Stimulated activated CD8-positive, alpha-beta memory T cell treated with anti-CD3 and anti-CD28 coated beads, Interleukin-15, amount 100 ng/mL, for 24 hours (primary cell): Measurements from ENCODE around the gene ZNF487.
"Not testable (repeated sequence)": the region's sequence is repeated elsewhere in the genome, so short reads cannot be mapped to it uniquely, and the experiment has no call there.

Experiments
- DNase-seq: peaks from one replicate; pipeline ENCODE4 v3.0.0-alpha.2; 2020; ENCODE audit warnings: low read depth

The ZNF487 gene

GRCh38 chr10:43404704-43405084 lies 32.2 kb upstream of the ZNF487 start:
- DNase-seq, result no peak

- DNase-seq, result peak; percentile 28
Observed at GRCh38 chr10:43407148-43407575, 29.7 kb upstream of the ZNF487 start.

GRCh38 chr10:43407576-43408330 lies 29.2 kb upstream of the ZNF487 start:
- DNase-seq, result peak; percentile 79

- no peak for DNase-seq
Observed at GRCh38 chr10:43408331-43408709, 28.6 kb upstream of the ZNF487 start.

GRCh38 chr10:43408710-43409384 lies 28.1 kb upstream of the ZNF487 start, which contains the start of gene HNRNPF:
Gene HNRNPF, minus strand, starts transcription at chr10:43409186. Its CDS starts 21,302 bp downstream, at chr10:43387884.
- DNase-seq, result peak; percentile 87

GRCh38 chr10:43409385-43410109 lies 27.4 kb upstream of the ZNF487 start:
- DNase-seq, result no peak

- no peak for DNase-seq
Observed at GRCh38 chr10:43410345-43410744, 26.6 kb upstream of the ZNF487 start.

- DNase-seq, result no peak
Observed at GRCh38 chr10:43411536-43411935, 25.4 kb upstream of the ZNF487 start.

GRCh38 chr10:43415544-43415943 lies 21.4 kb upstream of the ZNF487 start:
- no peak for DNase-seq

- DNase-seq, result no peak
Observed at GRCh38 chr10:43417950-43418768, 18.8 kb upstream of the ZNF487 start.

- no peak for DNase-seq
Observed at GRCh38 chr10:43419997-43420368, 16.9 kb upstream of the ZNF487 start.

GRCh38 chr10:43420369-43421200 lies 16.3 kb upstream of the ZNF487 start:
- peak; percentile 66 for DNase-seq

- no peak for DNase-seq
Observed at GRCh38 chr10:43421201-43421507, 15.8 kb upstream of the ZNF487 start.

- no peak for DNase-seq
Observed at GRCh38 chr10:43421519-43421918, 15.4 kb upstream of the ZNF487 start.

GRCh38 chr10:43421944-43422343 lies 15.0 kb upstream of the ZNF487 start:
- not testable (repeated sequence) for DNase-seq

- no peak for DNase-seq
Observed at GRCh38 chr10:43424416-43424815, 12.5 kb upstream of the ZNF487 start.

- not testable (repeated sequence) for DNase-seq
Observed at GRCh38 chr10:43426476-43426875, 10.4 kb upstream of the ZNF487 start.

GRCh38 chr10:43427166-43427825 lies 9.6 kb upstream of the ZNF487 start:
- DNase-seq, result no peak

- no peak for DNase-seq
Observed at GRCh38 chr10:43430926-43431663, 5.8 kb upstream of the ZNF487 start.
